Putamen (tissue), 1 donor: Measurements from ENCODE around the gene ITLN2.
"Not testable (repeated sequence)": the region's sequence is repeated elsewhere in the genome, so short reads cannot be mapped to it uniquely, and the experiment has no call there.

Source experiments
- DNase-seq: peaks from one replicate; pipeline ENCODE4 v3.0.0-alpha.2; 2016; ENCODE audit warnings: low spot score

Gene ITLN2

GRCh38 chr1:160953030-160953429 is 1.6 kb downstream of the ITLN2 start:
- DNase-seq, result no peak

- DNase-seq, result no peak
Observed at GRCh38 chr1:160952129-160952510, 2.5 kb downstream of the ITLN2 start.

- DNase-seq, result peak; percentile 44
Observed at GRCh38 chr1:160951443-160952128, 3.0 kb downstream of the ITLN2 start.

- no peak for DNase-seq
Observed at GRCh38 chr1:160950657-160951056, 4.0 kb downstream of the ITLN2 start.

- DNase-seq, result no peak
Observed at GRCh38 chr1:160949881-160950280, 4.7 kb downstream of the ITLN2 start.

GRCh38 chr1:160949216-160949880 is 5.3 kb downstream of the ITLN2 start:
- not testable (repeated sequence) for DNase-seq

GRCh38 chr1:160947174-160947759 is 7.3 kb downstream of the ITLN2 start:
- DNase-seq, result not testable (repeated sequence)

- DNase-seq, result not testable (repeated sequence)
Observed at GRCh38 chr1:160945881-160946280, 8.7 kb downstream of the ITLN2 start.

- no peak for DNase-seq
Observed at GRCh38 chr1:160945079-160945478, 9.5 kb downstream of the ITLN2 start.

GRCh38 chr1:160942926-160943325 is 11.7 kb downstream of the ITLN2 start:
- DNase-seq, result no peak

GRCh38 chr1:160936666-160937065 is 17.9 kb downstream of the ITLN2 start:
- DNase-seq, result not testable (repeated sequence)

GRCh38 chr1:160935527-160936258 is 18.9 kb downstream of the ITLN2 start:
- DNase-seq, result no peak

- not testable (repeated sequence) for DNase-seq
Observed at GRCh38 chr1:160933305-160933704, 21.3 kb downstream of the ITLN2 start.

- no peak for DNase-seq
Observed at GRCh38 chr1:160925652-160926244, 28.9 kb downstream of the ITLN2 start.

- no peak for DNase-seq
Observed at GRCh38 chr1:160924791-160925651, 29.6 kb downstream of the ITLN2 start.

GRCh38 chr1:160916666-160917065 is 37.9 kb downstream of the ITLN2 start:
- no peak for DNase-seq

- not testable (repeated sequence) for DNase-seq
Observed at GRCh38 chr1:160913229-160913628, 41.4 kb downstream of the ITLN2 start.

- no peak for DNase-seq
Observed at GRCh38 chr1:160911925-160912324, 42.7 kb downstream of the ITLN2 start.

- no peak for DNase-seq
Observed at GRCh38 chr1:160911441-160911840, 43.2 kb downstream of the ITLN2 start.

GRCh38 chr1:160910170-160910750 is 44.3 kb downstream of the ITLN2 start:
- DNase-seq, result no peak

- DNase-seq, result no peak
Observed at GRCh38 chr1:160907976-160908375, 46.6 kb downstream of the ITLN2 start.
